GM21367 (cell line): ENCODE data around the gene SHROOM3.
A peak's percentile ranks its signal among the peaks of the same experiment; 100 is the strongest.

Source experiments
- ATAC-seq: cut with Tn5 transposase; IDR thresholded peaks from one replicate; pipeline ENCODE4 v1.9.1; 2021; ENCODE audit not compliant: unreplicated experiment

SHROOM3 gene

DNA sequence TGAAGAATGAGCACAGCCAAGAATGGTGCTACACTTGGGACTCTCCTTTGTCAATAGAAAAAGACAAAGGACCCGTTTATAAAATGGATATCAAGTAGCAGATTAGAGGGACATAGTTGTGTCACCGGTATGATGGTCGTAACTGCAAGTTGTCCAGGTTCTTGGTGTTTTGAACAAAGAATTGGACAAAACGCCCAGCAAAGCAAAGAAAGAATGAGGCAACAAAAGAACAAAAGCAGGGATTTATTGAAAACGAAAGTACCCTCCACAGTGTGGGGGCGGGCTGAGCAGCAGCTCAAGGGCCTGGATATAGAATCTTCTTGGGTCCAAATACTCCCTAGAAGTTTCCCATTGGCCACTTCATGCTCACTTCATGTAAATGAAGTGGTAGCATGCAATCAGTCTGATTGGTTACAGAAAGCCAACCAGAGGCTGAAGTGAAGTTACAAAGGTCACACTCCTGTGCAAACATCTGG is 54.7 kb downstream of the SHROOM3 start:
- no peak for ATAC-seq

DNA sequence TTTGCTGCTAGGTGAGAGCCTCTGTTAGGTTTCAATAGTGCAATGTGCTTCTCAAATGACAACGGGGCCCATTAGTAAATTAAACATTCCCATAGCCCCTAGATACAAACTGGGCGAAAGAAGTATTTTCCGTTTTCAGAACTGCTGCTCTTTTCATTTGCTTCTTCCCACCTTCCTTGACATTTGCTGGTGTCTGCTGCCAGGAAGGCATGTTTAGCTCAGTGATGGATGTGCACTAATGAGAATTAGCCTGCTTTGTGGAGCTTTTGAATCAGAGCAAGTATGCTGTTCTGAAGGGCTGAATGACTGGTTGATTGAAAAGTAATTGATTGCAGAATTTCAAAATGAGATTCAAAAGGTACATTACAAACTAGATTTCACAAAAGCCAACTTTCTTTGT is 57.0 kb downstream of the SHROOM3 start:
- no peak for ATAC-seq

DNA sequence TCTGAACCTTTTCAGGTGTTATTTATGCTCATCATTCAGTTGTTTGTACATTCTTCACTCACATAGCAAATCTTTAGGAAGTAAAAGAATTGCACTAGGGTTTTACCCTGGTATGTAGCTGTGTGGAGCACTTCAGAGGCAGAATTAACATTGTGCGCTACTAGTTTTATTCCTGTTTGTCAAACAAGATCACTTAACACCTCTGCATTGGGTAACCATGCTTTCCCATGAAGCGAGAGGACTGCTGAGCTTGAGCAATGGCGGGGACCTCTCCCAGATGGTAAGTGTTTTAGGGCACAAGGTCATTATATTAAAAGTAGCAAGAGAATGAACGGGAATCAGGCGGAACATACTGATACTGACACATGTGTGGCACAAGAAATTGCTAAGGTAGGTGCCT is 59.2 kb downstream of the SHROOM3 start:
- no peak for ATAC-seq

DNA sequence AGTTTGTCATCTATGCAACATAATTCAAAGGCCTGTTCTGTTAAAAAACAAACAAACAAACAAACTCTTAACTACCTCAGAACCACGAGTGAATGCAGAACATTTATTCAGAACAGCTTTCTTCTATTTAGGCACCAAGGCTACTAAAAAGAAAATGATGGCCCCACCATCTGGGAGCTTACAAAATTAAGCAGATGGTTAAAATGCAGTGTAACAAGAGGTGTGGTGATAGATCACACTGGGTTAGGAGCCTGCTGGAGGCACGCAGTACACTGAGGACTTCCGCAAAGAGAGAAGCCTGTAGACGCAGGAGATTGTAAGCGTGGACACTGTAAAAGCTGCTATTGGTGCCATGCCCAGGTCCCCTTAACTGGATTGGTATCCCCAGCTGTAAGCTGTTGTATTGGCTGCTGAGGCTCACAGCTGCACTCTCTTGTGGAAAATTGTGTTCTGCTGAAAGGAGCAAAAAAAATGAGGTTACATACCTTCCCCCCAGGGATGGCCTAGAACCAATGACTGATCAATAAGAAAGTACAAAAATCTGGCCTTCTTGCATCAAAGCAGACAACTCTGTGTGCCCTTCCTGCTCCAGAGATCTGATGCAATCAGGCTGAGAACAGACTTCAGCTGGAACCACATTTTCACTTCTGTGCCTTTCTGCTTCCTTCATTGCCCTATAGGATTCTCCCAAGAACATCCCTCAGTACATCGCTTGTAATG is 60.0 kb downstream of the SHROOM3 start:
- no peak for ATAC-seq

DNA sequence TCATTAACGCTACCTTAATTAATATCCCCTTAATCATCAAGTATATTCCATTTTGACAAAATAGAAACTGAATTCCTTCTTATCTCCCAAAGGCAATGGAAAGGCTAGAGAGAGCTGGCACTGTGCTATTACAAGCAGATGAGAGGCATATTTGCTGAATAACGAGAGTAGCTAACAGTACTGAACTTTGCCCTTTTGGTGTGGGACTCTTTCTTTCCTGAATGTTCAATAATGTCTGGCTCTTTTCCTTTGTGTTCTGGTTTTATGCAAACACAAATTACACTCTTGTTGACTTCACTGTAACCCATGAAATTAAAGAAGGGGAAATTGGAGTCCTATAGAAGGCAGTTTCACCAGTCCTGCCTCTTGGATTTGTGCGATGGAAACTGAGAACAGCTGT is 63.5 kb downstream of the SHROOM3 start:
- ATAC-seq: no peak

DNA sequence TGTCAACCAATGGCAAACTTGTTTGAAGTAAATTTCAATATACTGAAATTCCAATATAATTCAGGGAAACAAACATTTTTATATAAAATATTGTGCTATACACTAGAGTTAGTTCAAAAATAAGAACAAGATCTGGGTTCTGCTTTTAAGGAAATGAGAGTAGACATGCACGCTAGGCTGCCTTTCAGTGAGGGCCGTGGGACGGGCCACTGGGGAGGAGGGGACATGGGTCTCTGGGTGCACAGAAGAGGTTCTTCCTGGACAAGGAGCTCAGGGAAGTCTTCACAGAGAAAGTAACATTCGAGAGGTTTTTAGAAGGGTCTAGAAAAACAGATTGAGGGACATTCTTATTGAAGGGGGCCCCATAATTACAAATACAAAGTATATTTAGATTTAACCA is 64.4 kb downstream of the SHROOM3 start:
- ATAC-seq: peak; percentile 86

DNA sequence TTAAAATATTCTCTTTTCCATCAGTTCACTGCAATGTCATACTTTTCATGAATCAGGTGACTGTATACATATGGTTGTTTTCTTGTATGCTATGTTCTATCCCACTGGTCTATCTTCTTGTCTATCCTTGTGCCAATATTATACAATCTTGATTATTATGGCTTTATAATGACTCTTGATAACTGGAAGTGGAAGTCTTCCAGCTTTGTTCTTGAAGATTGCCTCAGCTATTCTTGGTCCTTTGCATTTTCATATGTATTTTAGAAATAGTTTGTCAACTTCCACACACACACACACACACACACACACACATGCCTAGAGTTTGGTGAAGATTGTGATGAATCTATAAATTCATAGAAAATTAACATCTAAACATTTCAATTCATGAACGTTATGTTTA is 67.9 kb downstream of the SHROOM3 start:
- ATAC-seq: no peak

DNA sequence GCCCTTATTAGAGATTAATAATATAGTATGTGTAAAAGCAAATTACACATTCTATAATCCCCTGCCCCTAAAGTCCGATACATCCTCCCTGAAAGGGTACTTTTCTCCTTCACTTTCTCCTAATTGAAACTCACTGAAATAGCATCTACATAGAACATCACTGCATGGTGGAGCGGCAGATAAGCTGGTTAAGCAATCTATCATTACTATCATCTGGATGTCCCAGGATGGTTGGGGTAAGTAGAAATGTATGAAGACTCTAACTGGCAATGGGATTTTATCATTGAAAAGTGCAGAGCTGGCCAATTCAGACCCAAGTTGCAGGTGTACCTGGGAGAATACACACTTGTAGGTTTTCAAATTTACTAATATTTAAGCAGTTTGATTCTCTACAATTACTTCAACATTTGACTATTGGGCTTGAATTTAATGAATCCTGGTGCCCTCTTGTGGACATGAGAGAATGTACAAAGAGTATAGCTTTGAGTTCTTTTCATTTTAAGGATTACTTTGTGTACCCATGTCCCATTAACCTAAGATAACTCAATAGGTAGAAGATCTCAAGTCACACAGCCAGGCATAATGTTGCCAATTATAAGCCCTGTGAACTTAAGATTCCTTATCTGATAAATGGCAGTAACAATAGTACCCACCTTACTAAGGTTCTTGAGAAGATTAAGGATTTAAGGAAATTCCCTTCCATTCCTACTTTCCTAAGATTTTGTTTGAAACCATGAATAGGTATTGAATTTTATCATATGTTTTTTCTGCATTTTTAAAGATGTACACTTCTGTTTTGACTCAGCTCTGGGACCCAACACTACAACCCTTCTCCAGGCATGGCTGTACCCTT is 69.8 kb downstream of the SHROOM3 start:
- ATAC-seq: no peak

DNA sequence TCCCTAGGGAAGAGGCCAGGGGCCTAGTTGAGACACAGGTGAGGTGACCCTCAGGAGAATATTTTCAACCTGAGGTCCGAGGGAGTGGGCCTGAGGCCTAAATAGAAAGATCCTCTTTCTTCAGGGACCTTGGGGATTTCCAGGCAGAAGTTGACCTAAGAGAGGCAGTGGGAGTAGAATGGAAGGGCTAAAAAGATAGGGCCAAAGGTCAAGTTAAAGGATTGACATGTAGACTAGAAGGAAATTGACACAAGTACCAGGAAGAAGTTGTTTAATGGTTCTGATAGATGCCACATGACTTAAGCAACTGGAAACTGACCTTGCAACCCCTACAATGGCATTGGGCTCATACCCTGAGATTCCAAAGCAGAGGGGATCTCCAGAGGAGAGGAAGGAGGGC is 76.9 kb downstream of the SHROOM3 start:
- ATAC-seq: no peak

DNA sequence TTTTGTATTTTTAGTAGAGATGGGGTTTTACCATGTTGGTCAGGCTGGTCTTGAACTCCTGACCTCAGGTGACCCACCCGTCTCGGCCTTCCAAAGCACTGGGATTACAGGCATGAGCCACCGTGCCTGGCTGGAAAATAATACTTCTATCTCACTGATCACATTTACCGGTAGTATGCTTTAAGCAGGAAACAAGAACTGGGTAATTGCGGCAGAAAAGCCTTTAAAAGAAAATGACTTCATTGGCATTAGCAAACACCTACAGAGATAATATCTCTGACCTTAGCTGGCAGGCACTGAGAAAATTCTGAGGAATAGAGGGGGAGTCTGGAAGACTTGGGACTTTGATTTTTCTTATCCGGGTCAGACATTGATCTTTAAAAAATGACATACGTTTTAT is 78.5 kb downstream of the SHROOM3 start:
- no peak for ATAC-seq

DNA sequence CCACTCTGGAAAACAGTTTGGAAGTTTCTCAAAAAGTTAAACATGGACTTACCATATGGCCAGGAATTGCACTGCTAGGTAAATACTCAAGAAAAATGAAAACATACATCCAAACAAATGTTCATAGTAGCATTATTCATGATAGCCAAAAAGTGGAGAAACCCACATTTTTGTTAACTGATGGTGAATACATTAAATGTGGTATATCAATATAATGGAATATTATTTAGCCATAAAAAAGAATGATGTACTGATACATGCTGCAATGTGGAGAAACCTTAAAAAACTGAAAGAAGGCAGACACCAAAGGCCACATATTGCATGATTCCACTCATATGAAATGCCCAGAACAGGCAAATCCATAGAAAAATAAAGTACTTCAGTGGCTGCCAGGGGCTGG is 79.1 kb downstream of the SHROOM3 start:
- ATAC-seq: no peak

DNA sequence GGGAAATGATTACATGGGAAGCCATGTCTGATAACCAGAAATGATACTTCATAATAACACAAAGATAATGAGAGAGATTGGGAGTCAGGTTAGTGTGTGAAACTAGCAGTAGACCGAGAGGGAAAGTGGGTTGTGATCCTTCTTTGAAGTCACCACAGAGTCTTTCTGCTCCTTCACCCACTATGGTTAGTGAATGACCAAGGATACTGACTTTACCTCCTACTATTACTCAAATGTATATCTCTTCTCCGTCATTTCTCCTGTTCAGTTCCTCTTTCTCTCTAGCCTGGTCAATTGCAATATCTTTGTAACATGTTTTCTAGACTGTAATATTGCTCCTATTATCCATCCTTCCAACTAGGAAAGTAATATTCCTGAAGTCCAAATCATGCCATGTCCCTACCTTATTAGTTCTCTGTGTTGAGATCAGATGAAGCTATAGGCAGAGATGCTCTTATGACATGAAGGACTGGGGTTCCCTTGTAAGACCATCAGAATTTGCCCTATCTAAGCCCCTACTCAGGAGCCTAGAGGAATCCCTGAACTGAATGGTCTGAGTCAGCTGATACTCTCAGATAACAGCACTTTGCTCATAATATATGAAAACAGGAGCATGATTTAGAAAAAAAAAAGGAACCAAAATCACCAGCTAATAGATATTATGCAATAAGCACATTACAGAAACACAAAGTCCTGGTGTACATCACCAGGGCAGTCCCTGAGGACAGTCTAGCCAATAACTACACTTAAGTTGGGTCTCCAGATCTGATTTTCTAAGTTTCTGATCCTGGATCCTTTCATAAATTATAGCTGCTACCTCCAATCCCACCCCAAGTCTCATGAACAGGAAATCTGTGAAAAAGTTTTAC is 81.2 kb downstream of the SHROOM3 start:
- ATAC-seq: peak; percentile 64

DNA sequence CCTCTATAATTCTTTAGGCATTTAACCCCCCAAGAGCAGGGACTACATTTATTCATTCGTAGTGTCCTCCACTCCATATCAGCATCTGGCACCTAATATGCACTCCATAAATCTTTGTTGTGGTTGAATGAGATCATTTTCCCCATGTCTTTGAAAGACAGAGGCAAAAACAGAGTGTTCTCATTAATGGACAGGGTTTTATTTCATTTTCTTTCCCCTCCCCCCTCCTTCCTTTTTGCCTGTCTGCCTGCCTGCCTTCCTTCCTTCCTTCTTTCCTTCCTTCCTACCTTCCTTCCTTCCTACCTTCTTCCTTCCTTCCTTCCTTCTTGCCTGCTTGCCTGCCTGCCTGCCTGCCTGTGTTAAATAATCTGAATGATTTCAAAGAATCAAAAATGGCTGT is 83.2 kb downstream of the SHROOM3 start:
- ATAC-seq: no peak

DNA sequence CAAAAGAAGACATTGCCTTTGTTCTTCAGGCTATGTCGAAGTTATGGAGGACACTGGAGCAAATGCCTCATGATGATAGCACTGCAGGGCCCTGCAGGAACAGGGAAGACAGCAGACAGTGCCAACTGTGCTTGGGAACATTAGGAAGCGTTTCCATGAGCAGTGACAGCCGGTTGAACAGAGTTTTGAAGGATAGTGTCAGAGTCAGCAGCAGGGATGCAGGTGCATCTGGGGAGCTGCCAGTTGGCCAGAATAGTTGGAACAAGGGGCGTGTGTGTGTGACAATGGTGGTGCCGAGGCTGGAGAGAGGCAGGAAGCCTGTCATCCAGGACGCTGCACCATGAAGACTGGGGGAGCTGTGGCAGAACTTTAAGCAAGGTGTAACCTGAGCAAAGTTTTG is 88.6 kb downstream of the SHROOM3 start:
- ATAC-seq: no peak

DNA sequence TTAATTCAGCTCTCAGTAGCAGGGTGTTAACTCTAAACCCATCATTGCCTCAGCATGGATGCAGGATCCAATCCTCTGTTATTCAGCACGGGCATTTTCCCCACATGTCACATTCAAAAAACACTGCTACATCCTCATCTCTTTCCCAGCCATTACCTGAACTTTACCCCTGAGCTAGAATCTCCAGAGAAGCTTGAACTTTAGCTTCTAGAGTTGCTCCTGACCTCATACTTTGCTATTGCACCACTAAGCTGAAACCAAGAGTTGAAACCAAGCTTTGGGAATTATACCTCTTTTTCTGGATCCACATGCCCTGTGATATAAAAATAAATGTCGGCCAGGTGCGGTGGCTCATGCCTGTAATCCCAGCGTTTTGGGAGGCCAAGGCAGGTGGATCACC is 90.7 kb downstream of the SHROOM3 start:
- ATAC-seq: no peak

DNA sequence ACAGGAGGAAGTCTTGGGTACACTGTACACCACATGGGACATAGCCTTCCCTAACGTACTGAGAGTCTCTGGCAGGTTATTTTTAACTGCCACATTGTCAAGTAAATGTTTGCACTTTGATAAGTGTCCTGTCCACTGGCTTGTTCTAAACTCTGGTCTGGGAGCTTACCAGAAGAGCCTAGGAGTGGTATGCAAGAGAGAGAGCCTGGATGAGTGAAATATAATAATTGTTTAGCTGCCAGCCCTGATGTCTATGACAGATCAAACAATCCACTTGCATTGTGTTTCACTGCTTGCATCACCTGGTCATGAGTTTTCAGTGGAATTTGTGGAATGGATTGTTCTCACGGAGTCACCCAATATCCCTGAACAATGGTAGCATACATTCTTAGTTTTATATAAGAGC is 91.6 kb downstream of the SHROOM3 start:
- no peak for ATAC-seq

DNA sequence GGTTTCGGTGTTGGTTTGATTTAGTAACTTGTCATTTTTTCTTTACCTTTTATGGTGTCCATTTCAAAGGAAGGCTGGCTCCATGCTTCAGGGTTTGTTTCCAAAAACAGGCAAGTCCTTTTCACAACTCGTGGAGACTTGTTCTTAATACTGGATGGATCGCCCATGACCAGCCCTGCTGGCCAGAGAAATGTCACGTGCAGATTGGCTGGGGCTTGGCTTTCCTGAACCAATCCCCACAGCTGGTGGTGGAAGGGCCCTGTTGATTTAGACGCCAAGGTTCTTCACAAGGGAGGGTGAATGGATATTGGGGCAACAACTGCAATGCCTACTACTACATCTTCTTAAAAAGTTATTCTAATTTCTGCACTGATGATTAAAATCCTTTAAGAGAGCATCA is 92.6 kb downstream of the SHROOM3 start:
- no peak for ATAC-seq

DNA sequence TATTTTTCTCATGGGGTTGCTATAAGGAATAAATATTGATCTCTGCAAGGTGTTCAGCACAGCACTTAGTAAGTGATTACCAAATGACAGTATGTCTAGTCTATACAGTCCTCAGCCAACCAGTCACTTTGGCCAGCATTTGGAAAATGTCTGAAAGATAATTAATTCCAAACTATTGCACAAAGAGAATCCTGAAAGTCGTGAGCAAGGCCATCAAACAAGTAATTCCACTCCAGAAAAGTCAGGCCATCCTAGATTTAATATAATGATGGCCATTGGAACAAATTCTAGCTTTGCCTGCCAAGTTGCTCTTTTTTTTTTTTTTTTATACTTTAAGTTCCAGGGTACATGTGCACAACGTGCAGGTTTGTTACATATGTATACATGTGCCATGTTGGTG is 96.6 kb downstream of the SHROOM3 start:
- no peak for ATAC-seq

DNA sequence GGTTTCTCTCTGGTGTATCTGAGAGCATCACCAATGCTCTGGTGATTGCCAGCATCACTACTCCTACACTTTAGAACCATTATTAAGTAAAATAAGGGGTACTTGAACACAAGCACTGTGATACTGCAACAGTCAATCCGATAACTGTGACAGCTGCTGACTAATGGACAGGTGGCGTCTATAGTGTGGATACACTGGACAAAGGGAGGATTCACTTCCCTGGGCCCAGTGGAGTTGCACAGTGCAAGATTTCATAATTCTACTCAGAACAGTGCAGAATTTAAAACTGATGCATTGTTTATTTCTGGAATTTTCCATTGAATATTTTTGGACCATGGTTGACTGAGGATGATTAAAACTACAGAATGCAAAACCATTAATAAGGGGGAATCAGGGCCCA is 97.8 kb downstream of the SHROOM3 start:
- ATAC-seq: no peak

DNA sequence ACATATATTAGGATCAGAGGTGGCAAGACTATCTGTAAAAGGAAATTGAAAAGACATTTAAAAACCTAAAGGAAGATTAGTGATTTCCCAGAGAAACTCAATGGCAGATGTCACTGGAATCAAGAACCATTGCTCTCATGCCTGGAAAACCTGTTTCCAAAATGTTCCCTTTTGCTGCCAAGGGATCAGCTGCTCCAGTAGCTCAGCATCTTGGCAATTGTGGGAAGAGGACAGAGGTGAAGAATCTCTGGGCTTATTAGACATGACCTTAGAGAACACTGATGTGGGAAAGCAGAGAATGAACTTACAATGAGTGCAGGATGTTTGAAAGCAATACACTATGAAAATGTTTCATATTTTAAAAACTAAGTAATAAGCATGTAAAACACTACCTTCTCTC is 98.3 kb downstream of the SHROOM3 start:
- no peak for ATAC-seq

DNA sequence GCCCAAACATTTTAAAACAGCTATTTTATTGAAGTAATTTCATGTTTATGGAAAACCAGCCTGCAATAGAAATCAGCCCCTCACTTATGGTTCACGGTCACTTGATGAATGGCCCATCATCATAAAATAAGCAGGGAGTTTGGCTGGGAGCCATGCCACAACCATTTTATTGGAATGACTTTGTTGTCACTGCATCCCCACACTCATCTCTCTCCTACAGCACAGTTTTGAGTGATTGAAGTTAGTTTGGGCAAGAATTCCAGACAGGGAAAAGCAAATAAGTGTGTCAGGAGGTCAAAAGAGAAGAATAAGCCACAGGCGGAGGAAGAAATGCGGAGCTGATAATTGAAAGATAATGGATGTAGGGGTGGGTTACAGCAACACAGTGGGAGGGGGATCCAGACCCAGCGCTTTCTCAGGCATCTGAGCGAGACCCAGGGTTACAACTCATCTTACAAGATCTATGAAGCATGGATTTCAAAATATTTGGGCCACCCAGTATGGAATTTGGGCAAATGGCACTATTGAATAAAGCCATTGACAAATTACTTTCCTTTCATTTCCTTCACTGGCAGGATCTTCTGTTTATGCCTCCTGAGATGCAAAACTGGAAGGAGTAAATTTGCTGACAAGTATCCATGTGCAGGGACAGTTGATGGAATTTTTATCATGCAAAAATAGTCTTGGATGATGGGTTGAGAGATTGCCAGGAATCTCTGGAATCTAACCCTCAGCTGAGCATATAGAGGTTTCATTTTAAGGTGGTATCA is 100.8 kb downstream of the SHROOM3 start:
- ATAC-seq: no peak
